Measurements from ENCODE around the gene FSHB. TPM values are rescaled to one million over a fixed set of nuclear protein-coding genes. Genes with fewer than 3 reads are reported as not detected.

The FSHB gene
- total and polyA plus RNA-seq, 2 of the 4 experiments (the other 2 are of a cell fraction), result not detected

DNA sequence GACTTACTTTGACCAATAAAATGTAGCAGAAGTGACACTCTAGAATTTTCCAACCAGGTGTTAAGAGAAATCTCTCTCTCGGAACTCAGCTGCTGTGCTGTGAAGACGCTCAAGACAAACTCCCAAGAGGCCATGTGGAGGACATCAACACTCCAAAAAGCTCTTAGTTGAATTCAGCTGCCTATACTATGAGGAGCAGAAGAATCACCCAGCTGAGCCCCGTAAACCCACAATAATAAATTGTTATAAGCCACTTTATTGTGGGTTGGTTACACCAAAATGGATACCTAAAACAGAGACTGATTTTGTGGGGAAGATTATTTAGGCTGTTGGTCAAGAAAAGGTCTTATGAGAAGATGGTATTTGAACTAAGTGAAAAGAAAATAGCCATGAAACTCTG, 44.1 kb upstream of the FSHB start:
- no peak overlapping the region for H4K91ac ChIP-seq (ENCODE audit: insufficient read depth, low read depth, low read length)
- H2BK5ac ChIP-seq (ENCODE audit: low read depth, low read length, poor library complexity, severe bottlenecking), result no peak overlapping the region
- H4K8ac ChIP-seq (ENCODE audit: low read depth in 2 of 2, low read length in 2 of 2), result no peak overlapping the region
- ChIA-PET POLR2A (ENCODE audit: unreplicated experiment) (no interaction called here), CTCF (no interaction called here)
- H3K9ac ChIP-seq (ENCODE audit: low read depth, low read length), result no peak overlapping the region
- H3K56ac ChIP-seq (ENCODE audit: extremely low read depth, insufficient read depth, low read length), result no peak overlapping the region
- no peak overlapping the region for H2AK5ac ChIP-seq (ENCODE audit: low read depth, low read length)
- H2BK20ac ChIP-seq (ENCODE audit: low read depth, low read length), result no peak overlapping the region
- no peak overlapping the region for H3K14ac ChIP-seq (replicated peaks; ENCODE audit: low read depth, low read length)
- H3K36me3 ChIP-seq (ENCODE audit: control insufficient read depth, insufficient read depth, low read length), result no peaks in the 10 kb centered on the region
- TF ChIP-seq BHLHE40 (IDR thresholded peaks at IDR 0.05; ENCODE audit: low read depth, low read length), result no peak
- TF ChIP-seq USF2 (IDR thresholded peaks at IDR 0.05; ENCODE audit: low read depth, low read length), result no peak
- TF ChIP-seq FOS (IDR thresholded peaks at IDR 0.05; ENCODE audit: low read depth, low read length), result no peak
- no peak for TF ChIP-seq CEBPB (IDR thresholded peaks at IDR 0.05; ENCODE audit: low read depth, low read length)
- TF ChIP-seq MXI1 (IDR thresholded peaks at IDR 0.05; ENCODE audit: borderline replicate concordance, low read depth, low read length), result no peak
- no peak for TF ChIP-seq RCOR1 (IDR thresholded peaks at IDR 0.05; ENCODE audit: insufficient replicate concordance, low read length)
- TF ChIP-seq RFX5 (IDR thresholded peaks at IDR 0.05; ENCODE audit: low read depth, low read length), result no peak
- no peak for TF ChIP-seq POLR2A (IDR thresholded peaks at IDR 0.05; ENCODE audit: low read depth, low read length)
- TF ChIP-seq SMC3 (IDR thresholded peaks at IDR 0.05; ENCODE audit: low read depth, low read length), result no peak
- no peak for TF ChIP-seq RAD21 (IDR thresholded peaks at IDR 0.05; ENCODE audit: low read length)
- TF ChIP-seq NFE2L2 (IDR thresholded peaks at IDR 0.05; ENCODE audit: low read depth, low read length), result no peak
- TF ChIP-seq MAFK (IDR thresholded peaks at IDR 0.05; ENCODE audit: low read depth, low read length), result no peak
- TF ChIP-seq ELK1 (IDR thresholded peaks at IDR 0.05; ENCODE audit: borderline replicate concordance, low read depth, low read length), result no peak
- TF ChIP-seq, protein P1, sequence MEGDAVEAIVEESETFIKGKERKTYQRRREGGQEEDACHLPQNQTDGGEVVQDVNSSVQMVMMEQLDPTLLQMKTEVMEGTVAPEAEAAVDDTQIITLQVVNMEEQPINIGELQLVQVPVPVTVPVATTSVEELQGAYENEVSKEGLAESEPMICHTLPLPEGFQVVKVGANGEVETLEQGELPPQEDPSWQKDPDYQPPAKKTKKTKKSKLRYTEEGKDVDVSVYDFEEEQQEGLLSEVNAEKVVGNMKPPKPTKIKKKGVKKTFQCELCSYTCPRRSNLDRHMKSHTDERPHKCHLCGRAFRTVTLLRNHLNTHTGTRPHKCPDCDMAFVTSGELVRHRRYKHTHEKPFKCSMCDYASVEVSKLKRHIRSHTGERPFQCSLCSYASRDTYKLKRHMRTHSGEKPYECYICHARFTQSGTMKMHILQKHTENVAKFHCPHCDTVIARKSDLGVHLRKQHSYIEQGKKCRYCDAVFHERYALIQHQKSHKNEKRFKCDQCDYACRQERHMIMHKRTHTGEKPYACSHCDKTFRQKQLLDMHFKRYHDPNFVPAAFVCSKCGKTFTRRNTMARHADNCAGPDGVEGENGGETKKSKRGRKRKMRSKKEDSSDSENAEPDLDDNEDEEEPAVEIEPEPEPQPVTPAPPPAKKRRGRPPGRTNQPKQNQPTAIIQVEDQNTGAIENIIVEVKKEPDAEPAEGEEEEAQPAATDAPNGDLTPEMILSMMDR (conservative IDR thresholded peaks at IDR 0.05; ENCODE audit: low read depth, low read length), result no peak
- TF ChIP-seq CHD1 (IDR thresholded peaks at IDR 0.05; ENCODE audit: low read depth, low read length), result no peak
- no peak for TF ChIP-seq MAZ (IDR thresholded peaks at IDR 0.05; ENCODE audit: borderline replicate concordance, low read depth, low read length)
- no peak overlapping the region for H3K4me3 ChIP-seq (ENCODE audit: insufficient read depth, low read depth, low read length)
- no peaks in the 10 kb centered on the region for H3K79me1 ChIP-seq (ENCODE audit: low read depth in 1 of 2, low read length in 2 of 2)
- no peak overlapping the region for H2BK120ac ChIP-seq (ENCODE audit: low read depth, low read length)
- DNase-seq, result no peak
- H3K27ac ChIP-seq (ENCODE audit: insufficient read depth, low read length), result no peak overlapping the region
- dilution Hi-C loops (cut with HindIII; ENCODE audit: low sequenced_read_pairs, unreplicated experiment) (no loop called here), in situ Hi-C loops (cut with MboI; ENCODE audit: low sequenced_read_pairs) (no loop called here), intact Hi-C loops (cut with micrococcal nuclease) (no loop called here)
- no peak overlapping the region for H3K4ac ChIP-seq (ENCODE audit: low read depth, low read length)
- no peaks in the 10 kb centered on the region for H3K4me1 ChIP-seq (ENCODE audit: control insufficient read depth, insufficient read depth, low read length)
- no peaks in the 10 kb centered on the region for H3K9me3 ChIP-seq (ENCODE audit: control insufficient read depth, insufficient read depth, low read length)
- 38% methylated on average over 2 of the region's 3 CpGs; no CpG with 5 or more reads in 1 of the 2 experiments for WGBS, 2 experiments (ENCODE audit: extremely low coverage in 2 of 2, insufficient read length in 1 of 2)
- no peak overlapping the region for H2AFZ ChIP-seq (replicated peaks; ENCODE audit: low read length, poor library complexity)
- no peak overlapping the region for H2AK9ac ChIP-seq (replicated peaks; ENCODE audit: low read depth, low read length, poor library complexity)
- H3K18ac ChIP-seq (ENCODE audit: low read depth, low read length), result no peak overlapping the region
- H4K5ac ChIP-seq (ENCODE audit: low read depth, low read length), result no peak overlapping the region
- H3K4me2 ChIP-seq (ENCODE audit: low read depth, low read length), result no peak overlapping the region
- H3K23ac ChIP-seq (ENCODE audit: low read depth, low read length), result no peak overlapping the region
- H3K27me3 ChIP-seq (ENCODE audit: control insufficient read depth, insufficient read depth, low read length), result no peaks in the 10 kb centered on the region
- no peaks in the 10 kb centered on the region for H4K20me1 ChIP-seq (ENCODE audit: insufficient read depth, low read length)
- BruUV-seq (replicated peaks), result no TSS peak
- ATAC-seq (ENCODE audit: low read depth), result no peak
- no peaks in the 10 kb centered on the region for H3K9me1 ChIP-seq (ENCODE audit: insufficient read depth, low read length)
- no peak overlapping the region for H2BK15ac ChIP-seq (ENCODE audit: low read depth, low read length)
